Measurements from ENCODE around the gene RCAN3. TPM values are rescaled to one million over a fixed set of nuclear protein-coding genes. Genes with fewer than 3 reads are reported as not detected.
"Not testable (repeated sequence)": the region's sequence is repeated elsewhere in the genome, so short reads cannot be mapped to it uniquely, and the experiment has no call there.

The RCAN3 gene
- total RNA-seq, 4 donors from 2014 or later, result 5.3 to 14.0 (median 9.3) TPM

- 94% methylated on average over 5 of the region's 5 CpGs for whole genome bisulfite sequencing
- Histone ChIP-seq H3K9me3 (no peaks in the 10 kb centered on the region), H3K4me3 (no peak overlapping the region), H3K27ac (replicated peaks in 1 of 4) (no peak overlapping the region), H3K27me3 (no peaks in the 10 kb centered on the region), H3K36me3 (no peaks in the 10 kb centered on the region), H3K4me1 (peaks cover 2 to 13% (median 11%) of the 10 kb centered on the region in 4 donors)
- no peak for DNase-seq (ENCODE audit: extremely low spot score)
- intact Hi-C loops (cut with DNase I), result loop anchor here (10.0 kb wide), 2 partner anchors 93 to 127 kb away; partner anchors contain the start of genes NIPAL3 and STPG1
- no peak for TF ChIP-seq POLR2AphosphoS5 (IDR thresholded peaks at IDR 0.05)
- TF ChIP-seq POLR2A (IDR thresholded peaks at IDR 0.05; ENCODE audit: low read depth), result no peak
- TF ChIP-seq CTCF (IDR thresholded peaks at IDR 0.05), result no peak
- TF ChIP-seq EP300 (IDR thresholded peaks at IDR 0.05), result no peak
These were observed 4.8 kb downstream of the RCAN3 start for GRCh38 chr1:24507405-24507804.

- no peak overlapping the region for H3K4me3 ChIP-seq
- H3K9me3 ChIP-seq, result no peaks in the 10 kb centered on the region
- no peaks in the 10 kb centered on the region for H3K27me3 ChIP-seq
- peaks cover 2 to 4% (median 3%) of the 10 kb centered on the region in 4 donors for H3K4me1 ChIP-seq
- TF ChIP-seq CTCF (IDR thresholded peaks at IDR 0.05) (no peak), POLR2AphosphoS5 (IDR thresholded peaks at IDR 0.05) (no peak), POLR2A (IDR thresholded peaks at IDR 0.05; ENCODE audit: low read depth) (no peak), EP300 (IDR thresholded peaks at IDR 0.05) (no peak)
- WGBS, result 96% methylated on average over 5 of the region's 5 CpGs
- no peak for DNase-seq (ENCODE audit: extremely low spot score)
- H3K36me3 ChIP-seq, result no peaks in the 10 kb centered on the region
- intact Hi-C loops (cut with DNase I), result loop anchor here (10.0 kb wide), 2 partner anchors 94 to 126 kb away; partner anchors contain the start of genes NIPAL3 and STPG1
- H3K27ac ChIP-seq (replicated peaks in 1 of 4), result no peak overlapping the region
These were observed 6.3 kb downstream of the RCAN3 start for GRCh38 chr1:24508911-24509310.

- TF ChIP-seq POLR2AphosphoS5 (IDR thresholded peaks at IDR 0.05) (no peak), EP300 (IDR thresholded peaks at IDR 0.05) (no peak), POLR2A (IDR thresholded peaks at IDR 0.05; ENCODE audit: low read depth) (no peak), CTCF (IDR thresholded peaks at IDR 0.05) (no peak)
- no peak overlapping the region for H3K27ac ChIP-seq (replicated peaks in 1 of 4)
- peaks cover 0 to 4% (median 0%) of the 10 kb centered on the region in 4 donors for H3K36me3 ChIP-seq
- H3K9me3 ChIP-seq, result no peaks in the 10 kb centered on the region
- intact Hi-C loops (cut with DNase I), result no loop called here
- no peaks in the 10 kb centered on the region for H3K4me1 ChIP-seq
- H3K4me3 ChIP-seq, result no peak overlapping the region
- 71% methylated on average over 2 of the region's 2 CpGs for WGBS
- no peaks in the 10 kb centered on the region for H3K27me3 ChIP-seq
- no peak for DNase-seq (ENCODE audit: extremely low spot score)
These were observed 11.1 kb downstream of the RCAN3 start for GRCh38 chr1:24513706-24514105.

- no peak for DNase-seq (ENCODE audit: extremely low spot score)
- Histone ChIP-seq H3K4me1 (no peaks in the 10 kb centered on the region), H3K4me3 (no peak overlapping the region), H3K36me3 (peaks cover 0 to 4% (median 0%) of the 10 kb centered on the region in 4 donors), H3K27ac (replicated peaks in 1 of 4) (no peak overlapping the region), H3K27me3 (no peaks in the 10 kb centered on the region), H3K9me3 (no peaks in the 10 kb centered on the region)
- 92% methylated on average over 5 of the region's 5 CpGs for WGBS
- intact Hi-C loops (cut with DNase I), result no loop called here
- no peak for TF ChIP-seq POLR2A (IDR thresholded peaks at IDR 0.05; ENCODE audit: low read depth)
- TF ChIP-seq POLR2AphosphoS5 (IDR thresholded peaks at IDR 0.05), result no peak
- no peak for TF ChIP-seq CTCF (IDR thresholded peaks at IDR 0.05)
- no peak for TF ChIP-seq EP300 (IDR thresholded peaks at IDR 0.05)
These were observed 12.3 kb downstream of the RCAN3 start for GRCh38 chr1:24514946-24515345.

GRCh38 chr1:24515671-24516209, 13.1 kb downstream of the RCAN3 start:
- H3K36me3 ChIP-seq; H3K27ac ChIP-seq (replicated peaks in 1 of 4); H3K27me3 ChIP-seq; H3K9me3 ChIP-seq; intact Hi-C loops (cut with DNase I); H3K4me3 ChIP-seq; DNase-seq (ENCODE audit: extremely low spot score); H3K4me1 ChIP-seq: not testable (repeated sequence)
- 94% methylated on average over 14 of the region's 14 CpGs for WGBS

Data from esophagus muscularis mucosa (tissue), 4 donors.